Measurements from ENCODE around the gene SPG21.
"Not testable (repeated sequence)": the region's sequence is repeated elsewhere in the genome, so short reads cannot be mapped to it uniquely, and the experiment has no call there.

SPG21 gene

GRCh38 chr15:65027593-65027992 lies 37.9 kb upstream of the SPG21 start:
- no peaks in the 10 kb centered on the region for H3K9me3 ChIP-seq (ENCODE audit: low read length)
- H3K9ac ChIP-seq (ENCODE audit: low read length), result no peak overlapping the region
- H3K4me1 ChIP-seq (ENCODE audit: insufficient read depth, low read length), result no peaks in the 10 kb centered on the region
- H3K4me3 ChIP-seq (ENCODE audit: low read depth in 1 of 2, low read length in 2 of 2), result peak overlapping the region in 1 of 2 donors; percentile 78
- no peaks in the 10 kb centered on the region for H3K27me3 ChIP-seq (ENCODE audit: control insufficient read depth in 1 of 2, insufficient read depth in 2 of 2, low read length in 2 of 2)
- H3K27ac ChIP-seq (ENCODE audit: low read depth, low read length), result no peak overlapping the region
- peaks cover 20% of the 10 kb centered on the region for H3K36me3 ChIP-seq (ENCODE audit: insufficient read depth, low read length)

GRCh38 chr15:65026756-65027155 lies 37.0 kb upstream of the SPG21 start:
- Histone ChIP-seq H3K27ac (ENCODE audit: low read depth, low read length) (no peak overlapping the region), H3K4me3 (ENCODE audit: low read depth in 1 of 2, low read length in 2 of 2) (no peak overlapping the region), H3K4me1 (ENCODE audit: insufficient read depth, low read length) (no peaks in the 10 kb centered on the region), H3K27me3 (ENCODE audit: control insufficient read depth in 1 of 2, insufficient read depth in 2 of 2, low read length in 2 of 2) (no peaks in the 10 kb centered on the region), H3K9me3 (ENCODE audit: low read length) (no peaks in the 10 kb centered on the region), H3K36me3 (ENCODE audit: insufficient read depth, low read length) (peaks cover 20% of the 10 kb centered on the region), H3K9ac (ENCODE audit: low read length) (no peak overlapping the region)

- Histone ChIP-seq H3K9ac (ENCODE audit: low read length) (no peak overlapping the region), H3K4me3 (ENCODE audit: low read depth in 1 of 2, low read length in 2 of 2) (no peak overlapping the region), H3K27me3 (ENCODE audit: control insufficient read depth in 1 of 2, insufficient read depth in 2 of 2, low read length in 2 of 2) (no peaks in the 10 kb centered on the region), H3K4me1 (ENCODE audit: insufficient read depth, low read length) (no peaks in the 10 kb centered on the region), H3K27ac (ENCODE audit: low read depth, low read length) (no peak overlapping the region), H3K9me3 (ENCODE audit: low read length) (no peaks in the 10 kb centered on the region), H3K36me3 (ENCODE audit: insufficient read depth, low read length) (peaks cover 51% of the 10 kb centered on the region)
These were observed 31.8 kb upstream of the SPG21 start for GRCh38 chr15:65021488-65021887.

- Histone ChIP-seq H3K27me3 (ENCODE audit: control insufficient read depth in 1 of 2, insufficient read depth in 2 of 2, low read length in 2 of 2) (no peaks in the 10 kb centered on the region), H3K4me3 (ENCODE audit: low read depth in 1 of 2, low read length in 2 of 2) (no peak overlapping the region), H3K36me3 (ENCODE audit: insufficient read depth, low read length) (peaks cover 48% of the 10 kb centered on the region), H3K4me1 (ENCODE audit: insufficient read depth, low read length) (no peaks in the 10 kb centered on the region), H3K27ac (ENCODE audit: low read depth, low read length) (no peak overlapping the region), H3K9me3 (ENCODE audit: low read length) (no peaks in the 10 kb centered on the region), H3K9ac (ENCODE audit: low read length) (no peak overlapping the region)
These were observed 30.7 kb upstream of the SPG21 start for GRCh38 chr15:65020419-65020818.

GRCh38 chr15:65011198-65011597 lies 21.5 kb upstream of the SPG21 start:
- not testable (repeated sequence) for H3K27me3 ChIP-seq (ENCODE audit: control insufficient read depth in 1 of 2, insufficient read depth in 2 of 2, low read length in 2 of 2); H3K9me3 ChIP-seq (ENCODE audit: low read length); H3K9ac ChIP-seq (ENCODE audit: low read length); H3K27ac ChIP-seq (ENCODE audit: low read depth, low read length); H3K4me3 ChIP-seq (ENCODE audit: low read depth in 1 of 2, low read length in 2 of 2); H3K4me1 ChIP-seq (ENCODE audit: insufficient read depth, low read length)
- peaks cover 31% of the 10 kb centered on the region for H3K36me3 ChIP-seq (ENCODE audit: insufficient read depth, low read length)

- Histone ChIP-seq H3K27me3 (ENCODE audit: control insufficient read depth in 1 of 2, insufficient read depth in 2 of 2, low read length in 2 of 2) (no peaks in the 10 kb centered on the region), H3K27ac (ENCODE audit: low read depth, low read length) (no peak overlapping the region), H3K9me3 (ENCODE audit: low read length) (no peaks in the 10 kb centered on the region), H3K4me1 (ENCODE audit: insufficient read depth, low read length) (no peaks in the 10 kb centered on the region), H3K36me3 (ENCODE audit: insufficient read depth, low read length) (peaks cover 22% of the 10 kb centered on the region), H3K4me3 (ENCODE audit: low read depth in 1 of 2, low read length in 2 of 2) (no peak overlapping the region), H3K9ac (ENCODE audit: low read length) (no peak overlapping the region)
These were observed 19.3 kb upstream of the SPG21 start for GRCh38 chr15:65008983-65009382.

GRCh38 chr15:65006876-65007275 lies 17.2 kb upstream of the SPG21 start:
- no peak overlapping the region for H3K4me3 ChIP-seq (ENCODE audit: low read depth in 1 of 2, low read length in 2 of 2)
- H3K9ac ChIP-seq (ENCODE audit: low read length), result no peak overlapping the region

GRCh38 chr15:65004993-65005392 lies 15.3 kb upstream of the SPG21 start:
- H3K9ac ChIP-seq (ENCODE audit: low read length), result no peak overlapping the region
- H3K4me1 ChIP-seq (ENCODE audit: insufficient read depth, low read length), result no peaks in the 10 kb centered on the region
- H3K27ac ChIP-seq (ENCODE audit: low read depth, low read length), result no peak overlapping the region
- H3K9me3 ChIP-seq (ENCODE audit: low read length), result no peaks in the 10 kb centered on the region
- peaks cover 6% of the 10 kb centered on the region for H3K36me3 ChIP-seq (ENCODE audit: insufficient read depth, low read length)
- H3K4me3 ChIP-seq (ENCODE audit: low read depth in 1 of 2, low read length in 2 of 2), result no peak overlapping the region
- H3K27me3 ChIP-seq (ENCODE audit: control insufficient read depth in 1 of 2, insufficient read depth in 2 of 2, low read length in 2 of 2), result no peaks in the 10 kb centered on the region

More at GRCh38 chr15:65006876-65007275, 17.2 kb upstream of the SPG21 start:
- H3K9me3 ChIP-seq (ENCODE audit: low read length), result no peaks in the 10 kb centered on the region
- H3K27me3 ChIP-seq (ENCODE audit: control insufficient read depth in 1 of 2, insufficient read depth in 2 of 2, low read length in 2 of 2), result no peaks in the 10 kb centered on the region
- peaks cover 11% of the 10 kb centered on the region for H3K36me3 ChIP-seq (ENCODE audit: insufficient read depth, low read length)
- no peaks in the 10 kb centered on the region for H3K4me1 ChIP-seq (ENCODE audit: insufficient read depth, low read length)
- H3K27ac ChIP-seq (ENCODE audit: low read depth, low read length), result no peak overlapping the region

- H3K4me3 ChIP-seq (ENCODE audit: low read depth in 1 of 2, low read length in 2 of 2), result no peak overlapping the region
- H3K9me3 ChIP-seq (ENCODE audit: low read length), result no peaks in the 10 kb centered on the region
- H3K36me3 ChIP-seq (ENCODE audit: insufficient read depth, low read length), result no peaks in the 10 kb centered on the region
- H3K27ac ChIP-seq (ENCODE audit: low read depth, low read length), result no peak overlapping the region
- H3K9ac ChIP-seq (ENCODE audit: low read length), result no peak overlapping the region
- no peaks in the 10 kb centered on the region for H3K27me3 ChIP-seq (ENCODE audit: control insufficient read depth in 1 of 2, insufficient read depth in 2 of 2, low read length in 2 of 2)
- no peaks in the 10 kb centered on the region for H3K4me1 ChIP-seq (ENCODE audit: insufficient read depth, low read length)
These were observed 8.1 kb upstream of the SPG21 start for GRCh38 chr15:64997745-64998375.

GRCh38 chr15:64997066-64997465 lies 7.4 kb upstream of the SPG21 start:
- Histone ChIP-seq H3K9me3 (ENCODE audit: low read length) (no peaks in the 10 kb centered on the region), H3K27ac (ENCODE audit: low read depth, low read length) (no peak overlapping the region), H3K27me3 (ENCODE audit: control insufficient read depth in 1 of 2, insufficient read depth in 2 of 2, low read length in 2 of 2) (no peaks in the 10 kb centered on the region), H3K36me3 (ENCODE audit: insufficient read depth, low read length) (no peaks in the 10 kb centered on the region), H3K9ac (ENCODE audit: low read length) (no peak overlapping the region), H3K4me3 (ENCODE audit: low read depth in 1 of 2, low read length in 2 of 2) (no peak overlapping the region), H3K4me1 (ENCODE audit: insufficient read depth, low read length) (no peaks in the 10 kb centered on the region)

- no peak overlapping the region for H3K27ac ChIP-seq (ENCODE audit: low read depth, low read length)
- no peak overlapping the region for H3K4me3 ChIP-seq (ENCODE audit: low read depth in 1 of 2, low read length in 2 of 2)
- H3K9ac ChIP-seq (ENCODE audit: low read length), result no peak overlapping the region
- no peaks in the 10 kb centered on the region for H3K27me3 ChIP-seq (ENCODE audit: control insufficient read depth in 1 of 2, insufficient read depth in 2 of 2, low read length in 2 of 2)
- H3K4me1 ChIP-seq (ENCODE audit: insufficient read depth, low read length), result peaks cover 7% of the 10 kb centered on the region
- no peaks in the 10 kb centered on the region for H3K36me3 ChIP-seq (ENCODE audit: insufficient read depth, low read length)
- no peaks in the 10 kb centered on the region for H3K9me3 ChIP-seq (ENCODE audit: low read length)
These were observed 3.6 kb upstream of the SPG21 start for GRCh38 chr15:64993290-64993689.

GRCh38 chr15:64991536-64992135 lies 1.9 kb upstream of the SPG21 start:
- Histone ChIP-seq H3K9ac (ENCODE audit: low read length) (no peak overlapping the region), H3K36me3 (ENCODE audit: insufficient read depth, low read length) (no peaks in the 10 kb centered on the region), H3K9me3 (ENCODE audit: low read length) (no peaks in the 10 kb centered on the region), H3K27ac (ENCODE audit: low read depth, low read length) (no peak overlapping the region), H3K4me1 (ENCODE audit: insufficient read depth, low read length) (peaks cover 10% of the 10 kb centered on the region), H3K4me3 (ENCODE audit: low read depth in 1 of 2, low read length in 2 of 2) (no peak overlapping the region), H3K27me3 (ENCODE audit: control insufficient read depth in 1 of 2, insufficient read depth in 2 of 2, low read length in 2 of 2) (no peaks in the 10 kb centered on the region)

All from muscle layer of colon (tissue), 2 donors.